H1 (cell line): Measurements from ENCODE around the gene PEAK3.

Experiments used
- EP300 ChIP-seq, 2 experiments: IDR thresholded peaks; 1 replicate in 1 of 2; 2 replicates in 1 of 2; pipeline ENCODE4 v1.6.1; 2011 to 2012; ENCODE audit warnings: low read depth in 2 of 2, low read length in 2 of 2, mild to moderate bottlenecking in 2 of 2, borderline replicate concordance in 1 of 2, inconsistent platforms in 1 of 2, moderate library complexity in 1 of 2
- POLR2A ChIP-seq, 2 experiments: IDR thresholded peaks; 1 replicate in 1 of 2; 2 replicates in 1 of 2; pipeline ENCODE4 v1.6.1; 2011; ENCODE audit warnings: low read depth in 2 of 2, low read length in 2 of 2, mild to moderate bottlenecking in 2 of 2; ENCODE audit errors: control extremely low read depth in 1 of 2
- RAD21 ChIP-seq, 2 experiments: IDR thresholded peaks in 1 of 2; conservative IDR thresholded peaks in 1 of 2; 2 replicates each; pipeline ENCODE4 v1.6.1; 2011; ENCODE audit warnings: low read depth in 2 of 2, low read length in 2 of 2, improper control_type of control experiment in 1 of 2, inconsistent platforms in 1 of 2, mild to moderate bottlenecking in 1 of 2, moderate library complexity in 1 of 2
- SAP30 ChIP-seq: fragments of 300-600 bp; sonication (generic); IDR thresholded peaks from 2 replicates; pipeline ENCODE4 v1.7.1; 2012; ENCODE audit warnings: low read length, moderate library complexity, mild to moderate bottlenecking, inconsistent platforms; ENCODE audit not compliant: insufficient read depth, insufficient replicate concordance
- SIX5 ChIP-seq: IDR thresholded peaks from 2 replicates; pipeline ENCODE4 v1.6.1; 2011; ENCODE audit warnings: mild to moderate bottlenecking, low read depth, low read length
- TF ChIP-seq, protein P1 (sequence below), 3 experiments: IDR thresholded peaks; 1 replicate in 2 of 3; 2 replicates in 1 of 3; pipeline versions ENCODE4 v1.5.1 to v1.6.1; 2011; ENCODE audit warnings: low read length in 3 of 3, mild to moderate bottlenecking in 3 of 3, inconsistent platforms in 2 of 3, low read depth in 1 of 3, moderate library complexity in 1 of 3; ENCODE audit not compliant: insufficient read depth in 1 of 3; ENCODE audit errors: control extremely low read depth in 1 of 3
- TF ChIP-seq, protein P2 (sequence below): IDR thresholded peaks from 2 replicates; pipeline ENCODE4 v1.6.1; 2012; ENCODE audit warnings: inconsistent platforms

DNA sequence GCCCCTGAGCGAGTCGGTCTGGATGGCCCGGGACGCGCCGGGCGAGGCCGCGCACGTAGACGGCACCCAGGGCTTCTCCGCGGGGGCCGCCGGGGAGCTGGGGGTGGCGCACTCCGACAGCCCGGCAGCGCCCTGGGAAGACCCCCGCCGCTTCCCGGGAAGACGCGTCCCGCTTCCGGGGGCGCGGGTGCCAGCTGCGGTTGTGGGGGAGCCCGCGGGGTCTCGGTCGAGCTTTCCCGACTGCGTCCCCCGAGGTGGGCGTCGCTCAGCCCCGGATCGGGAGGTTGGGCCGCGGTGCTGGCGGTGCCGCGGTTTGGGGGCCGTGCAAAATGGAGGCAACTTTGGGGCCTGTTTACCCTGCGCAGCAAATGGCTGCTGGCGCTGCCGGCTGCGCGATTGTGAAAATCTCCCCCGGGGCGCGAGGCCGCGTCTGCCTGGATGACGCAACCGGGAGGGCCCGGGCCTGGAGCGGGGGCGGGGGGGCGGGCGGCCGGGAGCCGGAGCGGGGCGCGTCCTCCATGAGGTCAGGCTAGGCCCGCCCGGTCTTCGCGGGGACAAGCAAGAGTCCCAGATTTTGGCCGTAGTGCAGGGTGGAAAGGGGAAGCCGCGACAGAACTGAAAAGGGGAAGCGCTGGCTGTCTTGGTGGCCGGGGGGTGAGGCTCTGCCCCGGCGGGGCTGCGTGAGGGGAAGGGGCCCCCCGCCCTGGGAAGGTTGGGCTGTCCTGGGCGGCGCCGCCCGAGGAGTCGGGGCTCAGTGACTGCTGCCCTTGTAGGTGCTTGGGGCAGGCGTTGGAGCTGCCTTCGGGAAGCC is 11.3 kb downstream of the PEAK3 start:
- TF ChIP-seq RAD21 (IDR thresholded peaks at IDR 0.05 in 1 of 2, conservative IDR thresholded peaks at IDR 0.05 in 1 of 2; ENCODE audit: low read depth in 2 of 2, low read length in 2 of 2) (no peak), EP300 (IDR thresholded peaks at IDR 0.05; ENCODE audit: borderline replicate concordance in 1 of 2, low read depth in 2 of 2, low read length in 2 of 2) (no peak), POLR2A (IDR thresholded peaks at IDR 0.05; ENCODE audit: control extremely low read depth in 1 of 2, low read depth in 2 of 2, low read length in 2 of 2) (no peak), SIX5 (no peak), SAP30 (no peak)
- TF ChIP-seq, protein P1, sequence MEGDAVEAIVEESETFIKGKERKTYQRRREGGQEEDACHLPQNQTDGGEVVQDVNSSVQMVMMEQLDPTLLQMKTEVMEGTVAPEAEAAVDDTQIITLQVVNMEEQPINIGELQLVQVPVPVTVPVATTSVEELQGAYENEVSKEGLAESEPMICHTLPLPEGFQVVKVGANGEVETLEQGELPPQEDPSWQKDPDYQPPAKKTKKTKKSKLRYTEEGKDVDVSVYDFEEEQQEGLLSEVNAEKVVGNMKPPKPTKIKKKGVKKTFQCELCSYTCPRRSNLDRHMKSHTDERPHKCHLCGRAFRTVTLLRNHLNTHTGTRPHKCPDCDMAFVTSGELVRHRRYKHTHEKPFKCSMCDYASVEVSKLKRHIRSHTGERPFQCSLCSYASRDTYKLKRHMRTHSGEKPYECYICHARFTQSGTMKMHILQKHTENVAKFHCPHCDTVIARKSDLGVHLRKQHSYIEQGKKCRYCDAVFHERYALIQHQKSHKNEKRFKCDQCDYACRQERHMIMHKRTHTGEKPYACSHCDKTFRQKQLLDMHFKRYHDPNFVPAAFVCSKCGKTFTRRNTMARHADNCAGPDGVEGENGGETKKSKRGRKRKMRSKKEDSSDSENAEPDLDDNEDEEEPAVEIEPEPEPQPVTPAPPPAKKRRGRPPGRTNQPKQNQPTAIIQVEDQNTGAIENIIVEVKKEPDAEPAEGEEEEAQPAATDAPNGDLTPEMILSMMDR (IDR thresholded peaks at IDR 0.05; ENCODE audit: control extremely low read depth in 1 of 3, insufficient read depth in 1 of 3, low read depth in 1 of 3, low read length in 3 of 3): no peak
- TF ChIP-seq, protein P2, sequence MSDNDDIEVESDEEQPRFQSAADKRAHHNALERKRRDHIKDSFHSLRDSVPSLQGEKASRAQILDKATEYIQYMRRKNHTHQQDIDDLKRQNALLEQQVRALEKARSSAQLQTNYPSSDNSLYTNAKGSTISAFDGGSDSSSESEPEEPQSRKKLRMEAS: no peak
